ENCODE measurements around the gene MACROD1. TPM values are rescaled to one million over a fixed set of nuclear protein-coding genes. Genes with fewer than 3 reads are reported as not detected.

The MACROD1 gene
- total RNA-seq, 1 donor from 2014 or later: 29.6 TPM

- no peak for TF ChIP-seq CTCF (IDR thresholded peaks at IDR 0.05)
- no peaks in the 10 kb centered on the region for H3K36me3 Mint-ChIP-seq (ENCODE audit: unreplicated experiment)
- no peaks in the 10 kb centered on the region for H3K9me3 Mint-ChIP-seq (ENCODE audit: unreplicated experiment)
- H3K27me3 Mint-ChIP-seq (ENCODE audit: unreplicated experiment): no peaks in the 10 kb centered on the region
- H3K4me3 Mint-ChIP-seq (ENCODE audit: unreplicated experiment): no peak overlapping the region
- DNase-seq (ENCODE audit: extremely low spot score, unreplicated experiment): no peak
- H3K27ac Mint-ChIP-seq (ENCODE audit: unreplicated experiment): no peak overlapping the region
- peaks cover 3% of the 10 kb centered on the region for H3K4me1 Mint-ChIP-seq (ENCODE audit: unreplicated experiment)
These were observed 150.4 kb downstream of the MACROD1 start for GRCh38 chr11:64015510-64015909.

DNA sequence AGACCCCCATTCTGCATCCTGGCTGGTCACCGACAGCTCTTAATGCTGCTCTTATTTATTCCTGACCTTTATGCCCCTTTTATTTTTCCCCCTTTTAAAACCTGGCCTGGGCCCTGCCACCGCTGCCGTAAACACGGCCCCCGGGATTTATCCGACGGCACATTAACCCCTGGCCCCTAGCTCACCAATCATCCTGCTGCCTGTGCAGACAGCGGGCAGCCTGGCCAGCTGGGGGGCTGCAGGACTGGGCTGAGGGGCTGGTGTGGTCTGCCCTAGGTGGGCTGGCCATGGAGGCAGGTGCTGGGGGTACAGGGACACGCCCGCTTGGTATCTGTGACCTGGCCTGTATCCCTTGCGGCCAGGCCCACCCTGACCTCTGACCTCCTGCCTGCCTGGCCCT is 151.6 kb downstream of the MACROD1 start:
- Mint-ChIP-seq H3K27ac (ENCODE audit: unreplicated experiment) (no peak overlapping the region), H3K9me3 (ENCODE audit: unreplicated experiment) (no peaks in the 10 kb centered on the region), H3K27me3 (ENCODE audit: unreplicated experiment) (no peaks in the 10 kb centered on the region), H3K4me3 (ENCODE audit: unreplicated experiment) (no peak overlapping the region), H3K36me3 (ENCODE audit: unreplicated experiment) (no peaks in the 10 kb centered on the region), H3K4me1 (ENCODE audit: unreplicated experiment) (no peaks in the 10 kb centered on the region)
- DNase-seq (ENCODE audit: extremely low spot score, unreplicated experiment): no peak
- no peak for TF ChIP-seq CTCF (IDR thresholded peaks at IDR 0.05)

GRCh38 chr11:64013141-64013896 is 152.6 kb downstream of the MACROD1 start:
- no peaks in the 10 kb centered on the region for H3K9me3 Mint-ChIP-seq (ENCODE audit: unreplicated experiment)
- H3K4me3 Mint-ChIP-seq (ENCODE audit: unreplicated experiment): no peak overlapping the region
- no peaks in the 10 kb centered on the region for H3K4me1 Mint-ChIP-seq (ENCODE audit: unreplicated experiment)
- no peaks in the 10 kb centered on the region for H3K27me3 Mint-ChIP-seq (ENCODE audit: unreplicated experiment)
- no peaks in the 10 kb centered on the region for H3K36me3 Mint-ChIP-seq (ENCODE audit: unreplicated experiment)
- no peak for DNase-seq (ENCODE audit: extremely low spot score, unreplicated experiment)
- H3K27ac Mint-ChIP-seq (ENCODE audit: unreplicated experiment): no peak overlapping the region
- no peak for TF ChIP-seq CTCF (IDR thresholded peaks at IDR 0.05)

- H3K4me3 Mint-ChIP-seq (ENCODE audit: unreplicated experiment): no peak overlapping the region
- TF ChIP-seq CTCF (IDR thresholded peaks at IDR 0.05): no peak
- H3K4me1 Mint-ChIP-seq (ENCODE audit: unreplicated experiment): peaks cover 14% of the 10 kb centered on the region
- H3K36me3 Mint-ChIP-seq (ENCODE audit: unreplicated experiment): no peaks in the 10 kb centered on the region
- H3K27ac Mint-ChIP-seq (ENCODE audit: unreplicated experiment): no peak overlapping the region
- no peak for DNase-seq (ENCODE audit: extremely low spot score, unreplicated experiment)
- no peaks in the 10 kb centered on the region for H3K9me3 Mint-ChIP-seq (ENCODE audit: unreplicated experiment)
- no peaks in the 10 kb centered on the region for H3K27me3 Mint-ChIP-seq (ENCODE audit: unreplicated experiment)
These were observed 154.5 kb downstream of the MACROD1 start for GRCh38 chr11:64011371-64011770.

- Mint-ChIP-seq H3K36me3 (ENCODE audit: unreplicated experiment) (no peaks in the 10 kb centered on the region), H3K9me3 (ENCODE audit: unreplicated experiment) (no peaks in the 10 kb centered on the region), H3K27me3 (ENCODE audit: unreplicated experiment) (no peaks in the 10 kb centered on the region), H3K4me3 (ENCODE audit: unreplicated experiment) (no peak overlapping the region), H3K27ac (ENCODE audit: unreplicated experiment) (no peak overlapping the region), H3K4me1 (ENCODE audit: unreplicated experiment) (peaks cover 15% of the 10 kb centered on the region)
- TF ChIP-seq CTCF (IDR thresholded peaks at IDR 0.05): no peak
- DNase-seq (ENCODE audit: extremely low spot score, unreplicated experiment): no peak
These were observed 155.1 kb downstream of the MACROD1 start for GRCh38 chr11:64010783-64011182.

Measured in osteocyte (in vitro differentiated cells).